B cell (primary cell): Measurements from ENCODE around the gene PPP2R2C.

Experiments
- EZH2 ChIP-seq: IDR thresholded peaks from 2 replicates; pipeline ENCODE4 v1.6.1; 2012; ENCODE audit warnings: borderline replicate concordance, low read depth, mild to moderate bottlenecking, moderate library complexity, low read length; ENCODE audit not compliant: insufficient read depth, poor library complexity, severe bottlenecking
- TF ChIP-seq, protein P1 (sequence below): fragments of 200-600 bp; IDR thresholded peaks from one replicate; pipeline ENCODE4 v1.8.0; 2022; ENCODE audit warnings: antibody characterized with exemption, mild to moderate bottlenecking

GRCh38 chr4:6349896-6350603 lies 122.4 kb downstream of the PPP2R2C start:
- TF ChIP-seq, protein P1, sequence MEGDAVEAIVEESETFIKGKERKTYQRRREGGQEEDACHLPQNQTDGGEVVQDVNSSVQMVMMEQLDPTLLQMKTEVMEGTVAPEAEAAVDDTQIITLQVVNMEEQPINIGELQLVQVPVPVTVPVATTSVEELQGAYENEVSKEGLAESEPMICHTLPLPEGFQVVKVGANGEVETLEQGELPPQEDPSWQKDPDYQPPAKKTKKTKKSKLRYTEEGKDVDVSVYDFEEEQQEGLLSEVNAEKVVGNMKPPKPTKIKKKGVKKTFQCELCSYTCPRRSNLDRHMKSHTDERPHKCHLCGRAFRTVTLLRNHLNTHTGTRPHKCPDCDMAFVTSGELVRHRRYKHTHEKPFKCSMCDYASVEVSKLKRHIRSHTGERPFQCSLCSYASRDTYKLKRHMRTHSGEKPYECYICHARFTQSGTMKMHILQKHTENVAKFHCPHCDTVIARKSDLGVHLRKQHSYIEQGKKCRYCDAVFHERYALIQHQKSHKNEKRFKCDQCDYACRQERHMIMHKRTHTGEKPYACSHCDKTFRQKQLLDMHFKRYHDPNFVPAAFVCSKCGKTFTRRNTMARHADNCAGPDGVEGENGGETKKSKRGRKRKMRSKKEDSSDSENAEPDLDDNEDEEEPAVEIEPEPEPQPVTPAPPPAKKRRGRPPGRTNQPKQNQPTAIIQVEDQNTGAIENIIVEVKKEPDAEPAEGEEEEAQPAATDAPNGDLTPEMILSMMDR = no peak
- no peak for TF ChIP-seq EZH2
